ENCODE measurements around the gene HSF2.

DNA sequence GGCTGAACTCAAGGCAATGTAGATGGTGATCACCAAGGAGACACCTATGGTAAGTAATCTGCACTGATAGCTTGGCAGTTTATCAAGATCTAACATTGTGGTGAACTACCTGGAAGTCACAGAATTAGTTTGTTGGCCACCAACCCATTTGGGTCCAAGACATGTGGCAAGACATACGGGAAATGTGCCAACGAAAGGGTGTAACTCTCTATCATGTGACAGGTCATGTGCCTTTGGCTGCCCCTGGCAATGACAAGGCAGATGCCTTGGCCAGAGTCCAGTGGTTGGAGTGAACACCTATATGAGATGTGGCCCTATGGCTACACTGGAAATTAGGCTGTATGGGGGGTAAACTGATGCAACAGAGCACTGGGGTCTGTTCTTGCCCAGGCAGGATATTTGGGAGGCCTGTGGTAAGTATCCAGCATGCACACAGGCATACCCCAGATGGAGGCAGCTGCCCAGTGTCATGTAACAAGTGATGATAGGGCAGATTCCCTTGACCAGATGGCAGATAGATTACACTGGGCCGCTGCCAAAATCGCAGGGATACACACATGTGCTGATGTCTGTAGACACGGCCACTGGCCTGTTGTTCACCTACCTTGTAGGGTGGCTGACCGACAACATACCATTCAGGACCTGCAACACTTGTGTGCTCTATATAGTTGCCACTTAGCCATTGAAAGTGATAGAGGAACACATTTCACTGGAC lies 35.5 kb upstream of the HSF2 start:
- TF ChIP-seq, protein P1, sequence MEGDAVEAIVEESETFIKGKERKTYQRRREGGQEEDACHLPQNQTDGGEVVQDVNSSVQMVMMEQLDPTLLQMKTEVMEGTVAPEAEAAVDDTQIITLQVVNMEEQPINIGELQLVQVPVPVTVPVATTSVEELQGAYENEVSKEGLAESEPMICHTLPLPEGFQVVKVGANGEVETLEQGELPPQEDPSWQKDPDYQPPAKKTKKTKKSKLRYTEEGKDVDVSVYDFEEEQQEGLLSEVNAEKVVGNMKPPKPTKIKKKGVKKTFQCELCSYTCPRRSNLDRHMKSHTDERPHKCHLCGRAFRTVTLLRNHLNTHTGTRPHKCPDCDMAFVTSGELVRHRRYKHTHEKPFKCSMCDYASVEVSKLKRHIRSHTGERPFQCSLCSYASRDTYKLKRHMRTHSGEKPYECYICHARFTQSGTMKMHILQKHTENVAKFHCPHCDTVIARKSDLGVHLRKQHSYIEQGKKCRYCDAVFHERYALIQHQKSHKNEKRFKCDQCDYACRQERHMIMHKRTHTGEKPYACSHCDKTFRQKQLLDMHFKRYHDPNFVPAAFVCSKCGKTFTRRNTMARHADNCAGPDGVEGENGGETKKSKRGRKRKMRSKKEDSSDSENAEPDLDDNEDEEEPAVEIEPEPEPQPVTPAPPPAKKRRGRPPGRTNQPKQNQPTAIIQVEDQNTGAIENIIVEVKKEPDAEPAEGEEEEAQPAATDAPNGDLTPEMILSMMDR (IDR thresholded peaks at IDR 0.05; ENCODE audit: low read length), result no peak
- no peak for TF ChIP-seq EZH2 (IDR thresholded peaks at IDR 0.05; ENCODE audit: borderline replicate concordance, low read length)

All from OCI-LY1 (cell line).